Prostate gland (tissue), 2 donors: ENCODE measurements around the gene DNAJB4. TPM values are rescaled to one million over a fixed set of nuclear protein-coding genes. Genes with fewer than 3 reads are reported as not detected.

Experiments
- DNase-seq: peaks from one replicate; pipeline ENCODE4 v3.0.0-alpha.2; 2019; ENCODE audit warnings: low spot score
- H3K27ac ChIP-seq, 2 donors: fragments of 200-600 bp; sonication (generic); 2 replicates each; pipeline ENCODE4 v1.5.1; 2017 to 2019
- H3K27me3 ChIP-seq: fragments of 200-600 bp; sonication (generic); replicated peaks from 2 replicates; pipeline ENCODE4 v1.5.1; 2019; ENCODE audit not compliant: insufficient read depth
- H3K36me3 ChIP-seq, 2 donors: fragments of 200-600 bp; sonication (generic); 1 replicate in 1 of 2; 2 replicates in 1 of 2; pipeline versions ENCODE4 v1.5.1 to v1.8.1; 2017 to 2019
- H3K4me1 ChIP-seq: fragments of 200-600 bp; sonication (generic); replicated peaks from 2 replicates; pipeline ENCODE4 v1.5.1; 2019
- H3K4me3 ChIP-seq, 2 donors: fragments of 200-600 bp; sonication (generic); 2 replicates each; pipeline ENCODE4 v1.5.1; 2017 to 2019
- H3K9me3 ChIP-seq: fragments of 200-600 bp; sonication (generic); 2 replicates; pipeline ENCODE4 v1.5.1; 2017
- CTCF ChIP-seq, 4 experiments: fragments of 200-600 bp in 2 of 4; fragments of 450-650 bp in 2 of 4; sonication (generic) in 2 of 4; IDR thresholded peaks; 1 replicate in 3 of 4; 2 replicates in 1 of 4; pipeline ENCODE4 v1.5.1; 2016 to 2019; ENCODE audit warnings: antibody characterized with exemption in 4 of 4, mild to moderate bottlenecking in 2 of 4, moderate library complexity in 2 of 4
- POLR2A ChIP-seq: fragments of 450-650 bp; IDR thresholded peaks from one replicate; pipeline ENCODE4 v1.6.1; 2016; ENCODE audit warnings: antibody characterized with exemption, mild to moderate bottlenecking
- POLR2AphosphoS5 ChIP-seq: sonication (generic); formaldehyde crosslinking; IDR thresholded peaks from one replicate; pipeline ENCODE4 v1.6.1; 2017; ENCODE audit warnings: antibody characterized with exemption
- WGBS: methylation state at CpG from one replicate; pipeline ENCODE4 v1.1.5; 2018; 5-methylcytosine and 5-hydroxymethylcytosine counted together
- intact Hi-C: fragments of 100-400 bp; cut with DNase I; formaldehyde crosslinking; loops from one replicate; pipeline ENCODE4 v1.14.2; 2022
- total RNA-seq, 2 donors: library from RNA; depleted of rRNA; stranded (reverse); fragments of >200 nt; gene quantifications; one replicate each; pipeline ENCODE4 v1.1.0, GENCODE V29; 2016

The DNAJB4 gene
- total RNA-seq, 2 donors from 2014 or later = 15.8 to 22.8 TPM

GRCh38 chr1:78032996-78033796 is 28.5 kb downstream of the DNAJB4 start:
- 69% methylated on average over 4 of the region's 4 CpGs for WGBS
- Histone ChIP-seq H3K27ac (no peak overlapping the region), H3K36me3 (no peaks in the 10 kb centered on the region), H3K4me1 (no peaks in the 10 kb centered on the region), H3K27me3 (no peaks in the 10 kb centered on the region), H3K9me3 (no peaks in the 10 kb centered on the region), H3K4me3 (no peak overlapping the region)
- DNase-seq = no peak
- TF ChIP-seq POLR2A = no peak
- TF ChIP-seq CTCF (IDR thresholded peaks at IDR 0.05) = no peak
- TF ChIP-seq POLR2AphosphoS5 = no peak
- intact Hi-C loops = no loop called here

- no peaks in the 10 kb centered on the region for H3K9me3 ChIP-seq
- H3K4me1 ChIP-seq = no peaks in the 10 kb centered on the region
- H3K27ac ChIP-seq = no peak overlapping the region
- no peaks in the 10 kb centered on the region for H3K27me3 ChIP-seq
- WGBS = 52% methylated on average over 3 of the region's 3 CpGs
- DNase-seq = no peak
- no peak for TF ChIP-seq POLR2A
- TF ChIP-seq CTCF (IDR thresholded peaks at IDR 0.05) = no peak
- no peak for TF ChIP-seq POLR2AphosphoS5
- intact Hi-C loops = no loop called here
- H3K36me3 ChIP-seq = no peaks in the 10 kb centered on the region
- no peak overlapping the region for H3K4me3 ChIP-seq
These were observed 29.0 kb downstream of the DNAJB4 start for GRCh38 chr1:78033797-78034172.

GRCh38 chr1:78035121-78035520 is 30.4 kb downstream of the DNAJB4 start:
- DNase-seq = no peak
- H3K4me1 ChIP-seq = no peaks in the 10 kb centered on the region
- intact Hi-C loops = no loop called here
- TF ChIP-seq POLR2A (no peak), CTCF (IDR thresholded peaks at IDR 0.05) (no peak), POLR2AphosphoS5 (no peak)
- 83% methylated on average over 2 of the region's 2 CpGs for WGBS
- no peak overlapping the region for H3K27ac ChIP-seq
- H3K36me3 ChIP-seq = no peaks in the 10 kb centered on the region
- no peaks in the 10 kb centered on the region for H3K27me3 ChIP-seq
- H3K9me3 ChIP-seq = no peaks in the 10 kb centered on the region
- no peak overlapping the region for H3K4me3 ChIP-seq

- TF ChIP-seq POLR2A (no peak), POLR2AphosphoS5 (no peak), CTCF (IDR thresholded peaks at IDR 0.05) (no peak)
- H3K4me1 ChIP-seq = no peaks in the 10 kb centered on the region
- H3K4me3 ChIP-seq = no peak overlapping the region
- 71% methylated on average over 5 of the region's 5 CpGs for WGBS
- no peaks in the 10 kb centered on the region for H3K27me3 ChIP-seq
- no peaks in the 10 kb centered on the region for H3K9me3 ChIP-seq
- no peaks in the 10 kb centered on the region for H3K36me3 ChIP-seq
- no peak overlapping the region for H3K27ac ChIP-seq
- DNase-seq = no peak
- intact Hi-C loops = no loop called here
These were observed 31.7 kb downstream of the DNAJB4 start for GRCh38 chr1:78036450-78036849.

- H3K36me3 ChIP-seq = no peaks in the 10 kb centered on the region
- intact Hi-C loops = no loop called here
- no peak for DNase-seq
- WGBS = 65% methylated on average over 2 of the region's 2 CpGs
- no peaks in the 10 kb centered on the region for H3K27me3 ChIP-seq
- H3K4me3 ChIP-seq = no peak overlapping the region
- H3K9me3 ChIP-seq = no peaks in the 10 kb centered on the region
- no peaks in the 10 kb centered on the region for H3K4me1 ChIP-seq
- no peak for TF ChIP-seq POLR2A
- TF ChIP-seq POLR2AphosphoS5 = no peak
- TF ChIP-seq CTCF (IDR thresholded peaks at IDR 0.05) = no peak
- H3K27ac ChIP-seq = no peak overlapping the region
These were observed 33.3 kb downstream of the DNAJB4 start for GRCh38 chr1:78038071-78038470.
